Immature natural killer cell (primary cell): ENCODE measurements around the gene SMOC2. TPM values are rescaled to one million over a fixed set of nuclear protein-coding genes. Genes with fewer than 3 reads are reported as not detected.

ENCODE experiments used
- DNase-seq, 3 donors: peaks; one replicate each; pipeline ENCODE4 v3.0.0; 2022; ENCODE audit warnings: mixed read lengths in 1 of 3
- H3K27ac Mint-ChIP-seq, 6 donors: one replicate each; pipeline ENCODE4 v1.8.0; 2020; ENCODE audit warnings: mixed read lengths in 6 of 6, mild to moderate bottlenecking in 5 of 6, inconsistent platforms in 4 of 6, moderate library complexity in 3 of 6
- H3K27me3 Mint-ChIP-seq, 3 donors: one replicate each; pipeline ENCODE4 v1.8.0; 2020 to 2021; ENCODE audit warnings: low read depth in 3 of 3, mild to moderate bottlenecking in 3 of 3, mixed read lengths in 3 of 3, moderate library complexity in 3 of 3, inconsistent platforms in 1 of 3
- H3K36me3 Mint-ChIP-seq, 3 donors: one replicate each; pipeline ENCODE4 v1.8.0; 2020; ENCODE audit warnings: mixed read lengths in 3 of 3, inconsistent platforms in 2 of 3, mild to moderate bottlenecking in 2 of 3
- H3K4me1 Mint-ChIP-seq, 2 donors: one replicate each; pipeline ENCODE4 v1.8.0; 2020; ENCODE audit warnings: inconsistent platforms in 2 of 2, mild to moderate bottlenecking in 2 of 2, mixed read lengths in 2 of 2, moderate library complexity in 1 of 2
- H3K4me3 Mint-ChIP-seq, 5 donors: one replicate each; pipeline ENCODE4 v1.8.0; 2020; ENCODE audit warnings: mild to moderate bottlenecking in 5 of 5, mixed read lengths in 5 of 5, inconsistent platforms in 3 of 5, moderate library complexity in 3 of 5
- H3K9me3 Mint-ChIP-seq, 6 donors: one replicate each; pipeline ENCODE4 v1.8.0; 2020; ENCODE audit warnings: mild to moderate bottlenecking in 6 of 6, mixed read lengths in 6 of 6, inconsistent platforms in 4 of 6, moderate library complexity in 3 of 6
- polyA plus RNA-seq, 3 donors: library from polyadenylated mRNA; unstranded; fragments of 300-500 nt; fragmentation: Illumina TruSeq; gene quantifications; one replicate each; pipeline ENCODE4 v1.2.3, GENCODE V29; 2021

Gene SMOC2
- polyA plus RNA-seq, 3 donors from 2014 or later, result not detected

DNA sequence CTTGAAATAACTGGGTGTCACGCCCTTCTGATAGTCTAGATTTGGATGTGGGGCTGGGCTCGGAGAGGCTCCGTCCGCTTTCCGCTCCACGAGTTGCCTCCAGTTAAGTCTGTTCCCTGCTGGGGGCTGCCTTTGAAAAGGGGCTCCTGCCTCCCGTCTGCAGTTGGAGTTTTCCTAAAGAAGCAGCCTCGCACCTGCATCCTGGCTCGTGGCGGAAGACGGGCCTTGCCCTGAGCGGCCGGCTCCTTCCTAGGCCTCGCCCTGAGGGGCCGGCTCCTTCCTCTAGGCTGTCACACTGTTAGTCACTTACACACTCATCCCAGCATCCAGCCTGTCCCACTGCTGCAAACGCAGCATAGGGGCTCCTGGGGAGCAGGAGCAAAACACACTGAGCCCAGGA is 74.4 kb downstream of the SMOC2 start:
- H3K36me3 Mint-ChIP-seq, result no peaks in the 10 kb centered on the region
- DNase-seq, result no peak
- H3K27ac Mint-ChIP-seq, result no peak overlapping the region
- no peaks in the 10 kb centered on the region for H3K9me3 Mint-ChIP-seq
- peaks cover 1 to 6% (median 1%) of the 10 kb centered on the region in 3 donors for H3K27me3 Mint-ChIP-seq
- H3K4me3 Mint-ChIP-seq, result no peak overlapping the region
- H3K4me1 Mint-ChIP-seq, result no peaks in the 10 kb centered on the region

DNA sequence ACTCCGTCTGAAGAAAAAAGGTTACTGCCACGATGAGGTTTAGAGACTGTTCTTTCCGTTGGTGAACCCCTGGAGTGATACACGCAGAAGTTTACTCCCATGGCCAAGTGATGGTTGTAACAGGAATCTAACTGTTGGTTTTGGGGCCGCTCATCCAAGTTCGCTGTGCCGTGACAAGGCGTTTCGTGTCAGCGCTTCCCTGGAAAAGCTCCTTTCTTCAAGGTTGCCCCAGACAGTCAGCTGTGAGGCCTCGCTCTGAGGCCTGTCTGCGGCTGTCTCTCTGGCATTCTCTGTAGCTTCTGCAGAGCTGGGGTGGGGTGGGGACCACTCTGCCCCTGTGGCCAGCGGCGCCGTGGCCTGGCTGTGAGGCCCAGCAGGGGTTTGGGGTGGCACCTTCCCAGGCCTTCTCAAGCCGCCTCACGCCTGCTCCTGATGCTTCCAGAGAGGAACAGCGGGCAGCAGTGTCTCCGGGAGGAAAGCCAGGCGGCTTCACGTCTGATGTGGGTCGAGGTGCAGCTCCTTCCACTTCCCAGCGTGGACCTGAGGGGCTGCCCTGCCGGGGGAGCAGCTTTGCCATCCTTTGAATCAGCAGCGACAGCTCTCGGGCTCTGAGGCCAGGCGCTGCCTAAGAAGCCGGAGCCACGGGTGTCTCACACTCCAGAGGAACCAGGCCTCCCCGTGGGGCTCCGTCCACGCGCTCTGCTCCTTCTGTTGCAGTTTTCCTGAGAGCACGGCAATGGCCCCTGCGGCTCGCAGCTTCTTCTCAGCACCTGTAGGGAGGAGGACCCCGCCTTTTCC is 76.2 kb downstream of the SMOC2 start:
- H3K27me3 Mint-ChIP-seq, result peaks cover 0 to 2% (median 1%) of the 10 kb centered on the region in 3 donors
- H3K27ac Mint-ChIP-seq, result no peak overlapping the region
- H3K36me3 Mint-ChIP-seq, result no peaks in the 10 kb centered on the region
- no peaks in the 10 kb centered on the region for H3K4me1 Mint-ChIP-seq
- no peak for DNase-seq
- no peaks in the 10 kb centered on the region for H3K9me3 Mint-ChIP-seq
- no peak overlapping the region for H3K4me3 Mint-ChIP-seq

DNA sequence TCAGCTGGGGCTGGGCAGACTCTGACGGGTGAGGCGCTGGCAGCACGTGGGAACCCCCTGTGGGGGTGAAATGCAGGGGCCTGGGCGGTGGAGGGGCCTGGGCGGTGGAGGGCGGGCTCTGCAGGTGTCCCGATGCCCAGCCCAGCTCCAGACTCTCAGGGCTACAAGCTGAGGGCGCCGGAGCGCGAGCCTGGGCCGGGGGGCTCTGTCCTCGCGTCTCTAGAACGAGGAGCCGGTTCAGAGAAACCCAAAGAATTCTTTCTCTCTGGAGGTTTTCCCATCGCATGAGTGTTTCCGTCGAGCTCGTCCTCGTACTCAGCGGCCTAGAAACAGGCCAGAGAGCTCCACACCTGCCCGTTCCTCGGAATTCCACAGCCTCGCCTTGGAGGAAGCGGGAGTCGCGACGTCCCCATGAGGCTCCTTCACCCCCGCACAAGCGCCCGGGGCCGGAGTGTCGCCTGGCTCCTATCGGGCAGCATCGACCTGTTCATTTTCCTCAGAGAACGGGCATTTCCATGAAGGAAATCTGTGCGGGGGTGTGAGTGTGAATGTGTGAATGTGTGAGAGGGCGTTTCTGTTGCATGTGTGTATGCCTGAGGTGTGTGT is 76.9 kb downstream of the SMOC2 start:
- no peaks in the 10 kb centered on the region for H3K4me1 Mint-ChIP-seq
- H3K36me3 Mint-ChIP-seq, result no peaks in the 10 kb centered on the region
- no peak for DNase-seq
- H3K27me3 Mint-ChIP-seq, result peaks cover 0 to 2% (median 1%) of the 10 kb centered on the region in 3 donors
- no peak overlapping the region for H3K4me3 Mint-ChIP-seq
- H3K9me3 Mint-ChIP-seq, result no peaks in the 10 kb centered on the region
- no peak overlapping the region for H3K27ac Mint-ChIP-seq

DNA sequence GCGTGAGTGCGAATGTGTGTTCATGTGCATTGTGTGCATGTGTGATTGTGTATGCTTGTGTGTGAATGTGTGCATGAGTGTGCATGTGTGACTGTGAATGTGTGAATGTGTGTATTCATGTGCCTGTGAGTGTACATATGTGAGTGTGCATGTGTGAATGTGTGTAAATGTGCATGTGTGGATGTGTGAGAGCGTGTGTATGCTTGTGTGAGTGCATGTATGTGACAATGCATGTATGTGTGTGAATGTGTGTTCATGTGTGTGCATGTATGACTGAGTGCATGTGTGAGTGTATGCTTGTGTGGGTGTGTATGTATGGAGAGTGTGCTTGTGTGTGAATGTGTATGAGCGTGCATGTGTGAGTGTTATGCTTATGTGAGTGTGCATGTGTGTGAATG is 77.4 kb downstream of the SMOC2 start:
- no peak for DNase-seq
- Mint-ChIP-seq H3K27ac (no peak overlapping the region), H3K4me3 (no peak overlapping the region), H3K27me3 (peaks cover 0 to 2% (median 1%) of the 10 kb centered on the region in 3 donors), H3K36me3 (no peaks in the 10 kb centered on the region), H3K4me1 (no peaks in the 10 kb centered on the region), H3K9me3 (no peaks in the 10 kb centered on the region)

DNA sequence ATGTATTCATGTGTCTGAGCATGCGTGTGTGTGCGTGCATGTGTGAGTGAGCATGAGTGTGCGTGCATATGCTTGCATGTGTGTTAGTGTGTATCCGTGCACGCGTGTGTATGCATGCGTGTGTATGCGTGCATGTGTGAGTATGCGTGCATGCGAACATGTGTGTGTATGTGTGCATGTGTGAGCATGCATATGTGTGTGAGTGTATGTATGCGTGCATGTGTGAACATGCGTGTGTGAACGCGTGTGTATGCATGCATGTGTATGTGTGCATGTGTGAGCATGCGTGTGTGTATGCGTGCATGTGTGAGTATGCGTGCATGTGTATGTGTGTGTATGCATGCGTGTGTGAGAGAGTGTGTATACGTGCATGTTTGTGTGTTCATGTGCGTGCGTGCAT is 77.9 kb downstream of the SMOC2 start:
- Mint-ChIP-seq H3K27ac (no peak overlapping the region), H3K9me3 (no peaks in the 10 kb centered on the region), H3K27me3 (peaks cover 0 to 2% (median 1%) of the 10 kb centered on the region in 3 donors), H3K4me3 (no peak overlapping the region), H3K36me3 (no peaks in the 10 kb centered on the region), H3K4me1 (no peaks in the 10 kb centered on the region)
- no peak for DNase-seq

DNA sequence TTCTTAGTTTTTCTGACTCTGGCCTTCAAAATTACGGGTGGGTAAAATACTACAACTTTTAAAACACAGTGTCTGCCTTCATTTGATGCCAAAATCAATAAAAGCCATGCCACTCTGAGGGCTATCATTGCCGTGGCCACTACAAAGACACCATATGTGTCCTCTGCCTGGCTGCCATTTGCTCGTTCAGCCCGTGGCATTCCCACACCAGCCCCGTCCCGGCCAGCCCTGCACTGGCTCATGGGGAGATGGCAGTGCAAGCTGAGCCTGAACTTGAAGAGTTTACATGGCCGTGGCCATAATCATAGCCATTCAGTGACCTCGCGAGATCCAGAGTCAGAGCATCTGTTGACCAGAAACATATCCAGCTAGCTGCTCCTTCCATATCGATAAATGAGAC is 79.2 kb downstream of the SMOC2 start:
- H3K27me3 Mint-ChIP-seq, result peaks cover 0 to 1% (median 0%) of the 10 kb centered on the region in 3 donors
- H3K4me3 Mint-ChIP-seq, result no peak overlapping the region
- no peak overlapping the region for H3K27ac Mint-ChIP-seq
- H3K4me1 Mint-ChIP-seq, result no peaks in the 10 kb centered on the region
- no peaks in the 10 kb centered on the region for H3K9me3 Mint-ChIP-seq
- no peak for DNase-seq
- no peaks in the 10 kb centered on the region for H3K36me3 Mint-ChIP-seq

DNA sequence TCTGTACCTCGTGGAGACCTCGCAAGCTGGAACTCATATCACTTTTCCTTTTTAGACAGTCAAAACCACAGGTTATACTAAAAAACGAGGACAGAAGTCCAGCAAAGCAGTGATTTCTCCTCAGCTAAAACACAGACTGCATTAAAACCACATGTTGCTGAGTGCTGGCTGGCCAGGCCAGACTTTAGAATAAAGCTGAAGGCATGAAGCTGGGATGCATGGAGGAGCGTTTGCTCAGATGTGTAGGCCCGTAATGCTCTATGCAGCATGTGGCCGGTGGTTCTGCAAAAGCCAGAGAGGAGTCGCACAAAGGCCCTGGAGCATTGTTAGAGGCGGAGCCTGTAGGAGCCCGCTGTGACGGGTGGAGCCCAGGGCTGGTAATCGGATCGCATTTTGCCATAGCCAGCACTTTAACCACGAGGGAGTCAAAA is 83.6 kb downstream of the SMOC2 start:
- Mint-ChIP-seq H3K9me3 (no peaks in the 10 kb centered on the region), H3K27ac (no peak overlapping the region), H3K27me3 (peaks cover 0 to 4% (median 1%) of the 10 kb centered on the region in 3 donors), H3K4me3 (no peak overlapping the region), H3K36me3 (no peaks in the 10 kb centered on the region), H3K4me1 (no peaks in the 10 kb centered on the region)
- DNase-seq, result no peak

DNA sequence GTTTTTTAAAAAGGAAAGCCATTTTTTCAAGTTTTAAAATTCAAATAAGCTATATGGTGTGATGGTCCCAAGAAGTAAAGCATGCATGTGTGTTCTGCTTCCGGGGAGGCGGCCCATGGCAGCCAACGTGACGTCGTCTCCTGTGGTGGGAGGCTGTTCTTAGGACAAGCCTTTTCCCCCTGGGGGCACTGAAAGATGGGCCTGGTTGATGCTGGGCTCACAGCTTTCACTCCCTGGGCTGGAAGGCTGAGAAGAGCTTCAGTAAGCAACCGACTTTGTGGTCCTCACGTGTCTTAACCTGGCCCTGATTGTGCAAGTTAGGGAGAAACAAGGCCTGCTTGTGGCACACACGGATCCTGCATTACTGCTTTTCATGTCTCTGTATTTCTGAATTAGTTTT is 84.1 kb downstream of the SMOC2 start:
- no peaks in the 10 kb centered on the region for H3K9me3 Mint-ChIP-seq
- H3K4me1 Mint-ChIP-seq, result no peaks in the 10 kb centered on the region
- no peak overlapping the region for H3K27ac Mint-ChIP-seq
- H3K36me3 Mint-ChIP-seq, result no peaks in the 10 kb centered on the region
- peaks cover 0 to 4% (median 1%) of the 10 kb centered on the region in 3 donors for H3K27me3 Mint-ChIP-seq
- DNase-seq, result no peak
- no peak overlapping the region for H3K4me3 Mint-ChIP-seq

DNA sequence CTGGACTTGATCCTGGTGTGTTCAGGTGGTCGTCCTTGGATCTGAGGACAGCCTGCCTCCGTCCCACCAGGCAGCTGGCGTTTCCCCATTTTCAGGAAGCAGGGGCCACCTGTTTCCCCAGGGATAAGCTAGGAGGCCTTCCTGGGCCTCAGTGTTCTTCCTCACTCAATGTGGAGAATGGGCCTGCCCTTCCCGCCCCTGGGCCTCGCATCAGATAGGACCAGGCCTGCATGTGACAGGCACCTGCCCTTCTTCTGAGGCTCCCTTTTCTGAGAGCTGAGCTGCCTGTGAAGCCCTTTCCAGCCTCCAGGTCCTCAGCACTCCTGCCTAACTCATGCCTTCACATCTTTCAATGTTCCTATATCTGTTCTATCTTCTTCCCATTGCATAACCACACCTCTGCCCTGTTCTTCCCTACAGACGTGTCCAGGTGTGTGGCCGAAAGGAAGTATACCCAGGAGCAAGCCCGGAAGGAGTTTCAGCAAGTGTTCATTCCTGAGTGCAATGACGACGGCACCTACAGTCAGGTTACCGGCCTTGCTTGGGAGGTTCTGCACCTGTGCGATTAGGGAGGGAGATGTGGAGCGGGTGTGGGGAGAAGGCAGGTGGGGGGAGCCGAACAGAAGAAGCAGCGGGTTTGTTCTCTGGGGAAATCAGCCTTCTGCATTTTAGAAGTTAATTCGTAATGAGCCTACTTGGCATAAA is 85.1 kb downstream of the SMOC2 start:
- Mint-ChIP-seq H3K9me3 (no peaks in the 10 kb centered on the region), H3K27ac (no peak overlapping the region), H3K4me3 (no peak overlapping the region), H3K4me1 (no peaks in the 10 kb centered on the region), H3K27me3 (peaks cover 1 to 4% (median 4%) of the 10 kb centered on the region in 3 donors), H3K36me3 (no peaks in the 10 kb centered on the region)
- DNase-seq, result no peak

DNA sequence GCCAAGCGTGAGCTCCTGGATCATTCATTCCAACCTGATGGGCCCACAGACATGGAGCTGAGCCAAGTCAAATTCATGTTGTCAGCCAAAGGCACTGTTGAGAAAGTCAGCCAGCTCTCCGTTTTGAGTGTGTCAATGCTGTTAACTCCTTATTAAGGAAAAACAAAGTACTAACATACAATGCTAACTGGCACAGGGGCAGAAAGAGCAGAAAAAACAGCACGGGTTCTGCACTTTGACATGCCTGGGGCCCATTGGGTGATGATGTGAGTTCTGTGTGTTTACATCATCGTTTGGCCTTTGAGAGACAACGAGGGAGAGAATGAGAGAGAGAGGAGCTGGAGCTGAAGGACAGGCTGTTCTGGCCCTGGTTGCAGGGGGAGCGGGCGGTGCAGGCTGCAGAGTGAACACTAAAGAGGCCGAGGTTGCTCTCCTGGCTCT is 85.9 kb downstream of the SMOC2 start:
- Mint-ChIP-seq H3K27ac (peak overlapping the region in 1 of 6 donors; percentile 15), H3K27me3 (peaks cover 1 to 4% (median 4%) of the 10 kb centered on the region in 3 donors), H3K9me3 (no peaks in the 10 kb centered on the region), H3K4me1 (no peaks in the 10 kb centered on the region), H3K36me3 (no peaks in the 10 kb centered on the region), H3K4me3 (no peak overlapping the region)
- no peak for DNase-seq

DNA sequence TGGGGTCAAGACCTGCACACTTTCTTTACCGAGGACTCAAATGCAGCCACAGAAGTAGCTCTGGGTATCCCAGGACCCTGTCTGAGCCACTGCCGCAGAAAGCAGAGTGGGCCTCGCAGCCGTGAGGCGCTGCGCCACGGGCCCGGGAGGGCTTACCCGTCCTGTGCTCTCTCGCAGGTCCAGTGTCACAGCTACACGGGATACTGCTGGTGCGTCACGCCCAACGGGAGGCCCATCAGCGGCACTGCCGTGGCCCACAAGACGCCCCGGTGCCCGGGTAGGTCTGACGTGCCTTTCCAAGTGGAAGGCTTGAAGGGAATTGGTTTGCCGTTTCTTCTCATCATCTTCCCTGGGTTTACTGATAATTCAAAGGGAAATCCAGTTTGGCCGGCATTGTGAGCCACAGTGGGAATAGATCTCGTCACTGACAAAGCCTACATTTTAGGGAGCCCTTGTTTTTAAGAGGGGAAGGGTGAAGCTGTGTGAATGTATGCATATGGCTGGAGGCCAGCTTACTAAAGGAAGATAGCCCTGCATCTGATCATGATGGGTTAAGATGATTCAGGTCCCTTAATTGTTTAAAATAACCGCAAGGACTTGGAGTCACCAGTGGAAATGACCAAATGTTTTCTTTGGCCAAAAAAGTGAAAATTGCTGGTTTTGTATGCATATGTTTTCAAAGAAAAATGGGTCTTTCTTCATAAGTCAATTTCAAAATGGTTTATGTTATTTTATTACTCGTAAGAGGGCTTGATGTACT is 86.6 kb downstream of the SMOC2 start:
- Mint-ChIP-seq H3K27me3 (peaks cover 1 to 4% (median 4%) of the 10 kb centered on the region in 3 donors), H3K27ac (no peak overlapping the region), H3K4me1 (no peaks in the 10 kb centered on the region)

DNA sequence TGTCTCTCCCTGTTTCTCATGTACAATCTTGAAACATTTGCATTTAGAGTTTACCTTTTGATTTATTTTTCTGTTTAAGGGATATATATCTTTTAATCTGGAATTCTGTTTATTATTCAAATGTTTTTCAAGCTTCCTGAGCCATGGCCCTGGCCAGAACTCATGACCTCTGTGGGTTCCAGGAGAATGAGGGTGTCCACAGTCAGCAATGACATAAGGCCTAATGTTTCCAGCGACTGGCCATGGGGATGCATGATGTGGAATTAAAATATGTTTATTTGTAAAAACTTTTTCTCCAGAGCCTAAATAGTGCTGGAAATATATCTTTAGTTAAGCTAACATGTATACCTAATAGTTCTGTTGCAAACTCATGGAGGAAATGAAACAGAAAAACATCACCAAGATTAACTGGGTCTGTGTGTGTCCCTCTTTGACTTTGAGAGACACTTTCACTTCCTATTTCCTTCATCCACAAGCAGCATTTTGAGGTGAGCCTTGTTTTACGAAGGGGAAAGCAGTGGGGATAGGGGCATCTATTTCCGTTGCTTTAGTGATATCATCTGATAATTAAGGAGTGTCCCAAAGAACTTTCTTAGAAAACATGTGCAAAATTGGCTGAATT is 87.6 kb downstream of the SMOC2 start:
- Mint-ChIP-seq H3K27ac (no peak overlapping the region), H3K4me3 (no peak overlapping the region), H3K4me1 (peaks cover 2 to 5% of the 10 kb centered on the region in 2 donors), H3K9me3 (no peaks in the 10 kb centered on the region), H3K27me3 (peaks cover 1 to 4% (median 4%) of the 10 kb centered on the region in 3 donors), H3K36me3 (no peaks in the 10 kb centered on the region)
- DNase-seq, result no peak

More for the DNA sequence above, 86.6 kb downstream of the SMOC2 start:
- H3K36me3 Mint-ChIP-seq, result no peaks in the 10 kb centered on the region
- no peak overlapping the region for H3K4me3 Mint-ChIP-seq
- H3K9me3 Mint-ChIP-seq, result no peaks in the 10 kb centered on the region
- DNase-seq, result no peak

DNA sequence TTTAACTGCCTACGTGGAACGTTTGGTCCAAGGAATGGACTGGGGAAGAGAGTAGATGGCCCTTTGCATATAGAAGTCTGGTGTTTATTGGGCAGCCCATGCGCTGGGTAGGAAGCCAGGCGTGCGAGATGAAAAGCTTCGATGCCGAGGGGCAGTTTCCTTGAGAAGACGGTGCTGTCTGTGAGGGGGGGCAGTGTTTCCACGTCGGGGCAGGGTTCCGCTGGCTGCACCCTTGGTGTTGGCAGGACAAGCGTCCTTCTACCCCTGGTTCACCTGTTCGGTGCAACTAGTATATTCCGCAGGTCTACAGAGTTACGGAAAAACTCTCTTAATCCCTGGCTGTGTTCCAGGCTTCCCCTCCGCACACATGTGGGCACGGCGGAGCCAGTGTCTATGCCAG is 88.2 kb downstream of the SMOC2 start:
- H3K4me3 Mint-ChIP-seq, result no peak overlapping the region
- peaks cover 2 to 5% of the 10 kb centered on the region in 2 donors for H3K4me1 Mint-ChIP-seq
- no peak for DNase-seq
- H3K27me3 Mint-ChIP-seq, result peaks cover 1 to 4% (median 4%) of the 10 kb centered on the region in 3 donors
- H3K27ac Mint-ChIP-seq, result no peak overlapping the region
- no peaks in the 10 kb centered on the region for H3K36me3 Mint-ChIP-seq
- no peaks in the 10 kb centered on the region for H3K9me3 Mint-ChIP-seq
